Measurements from ENCODE around the gene PNPLA7. TPM values are rescaled to one million over a fixed set of nuclear protein-coding genes. Genes with fewer than 3 reads are reported as not detected.
"Not testable (repeated sequence)": the region's sequence is repeated elsewhere in the genome, so short reads cannot be mapped to it uniquely, and the experiment has no call there.

Gene PNPLA7
- 1 to 10 TPM; 5.8 to 6.1 TPM for total RNA-seq
- long read RNA-seq, full-length matches to known transcripts, result 1 of 4 reads
- long read RNA-seq, partial matches to known transcripts, result 1 of 4 reads
- long read RNA-seq, other reads (novel, unspliced or antisense), result 2 of 4 reads

DNA sequence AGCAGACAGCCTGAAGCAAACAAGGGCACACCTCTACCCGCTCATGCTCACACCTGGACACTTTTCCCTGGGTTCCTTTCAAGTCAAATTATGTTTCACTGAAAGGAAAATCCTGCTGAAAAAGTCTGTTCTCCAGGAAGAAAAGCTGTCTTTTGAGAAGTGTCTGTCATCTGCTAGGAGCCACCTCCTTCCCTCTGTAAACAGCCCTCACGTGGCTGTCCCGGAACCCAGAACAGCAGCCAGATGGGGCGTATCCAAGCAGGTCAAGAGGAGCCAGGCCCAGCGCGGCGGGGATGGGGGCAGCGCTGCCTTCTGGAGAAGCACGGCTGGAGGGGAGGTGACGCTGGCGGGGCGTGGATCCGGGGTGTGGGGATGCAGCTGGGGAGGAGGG, at the start of gene PNPLA7:
TSS of gene PNPLA7 (minus strand) at position 172 of the 391 bp plus-strand sequence. CDS start 205 bp downstream, outside the sequence.
- intact Hi-C loops (cut with DNase I), result no loop called here
- ATAC-seq (peak; percentile 80 to 85), DNase-seq (peak; percentile 90)

DNA sequence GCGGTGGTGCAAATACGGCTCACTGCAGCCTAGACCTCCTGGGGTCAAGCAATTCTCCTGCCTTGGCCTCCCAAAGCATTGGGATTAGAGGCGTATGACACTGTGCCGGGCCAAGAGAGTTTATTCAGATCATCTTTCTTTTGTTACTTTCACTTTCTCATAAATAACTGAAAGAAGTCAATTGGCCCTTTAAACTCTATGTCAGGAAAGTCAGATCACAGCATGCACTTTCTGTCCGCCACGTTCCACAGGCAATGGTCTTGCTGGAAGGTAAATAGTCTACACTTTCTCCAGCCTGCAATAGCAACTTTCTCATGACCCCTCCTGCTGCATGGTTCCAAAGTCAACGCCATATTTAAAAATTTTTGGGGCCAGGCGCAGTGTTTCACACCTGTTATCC, 48.7 kb upstream of the PNPLA7 start:
- no peak for DNase-seq
- intact Hi-C loops (cut with DNase I), result no loop called here
- no peak for ATAC-seq

DNA sequence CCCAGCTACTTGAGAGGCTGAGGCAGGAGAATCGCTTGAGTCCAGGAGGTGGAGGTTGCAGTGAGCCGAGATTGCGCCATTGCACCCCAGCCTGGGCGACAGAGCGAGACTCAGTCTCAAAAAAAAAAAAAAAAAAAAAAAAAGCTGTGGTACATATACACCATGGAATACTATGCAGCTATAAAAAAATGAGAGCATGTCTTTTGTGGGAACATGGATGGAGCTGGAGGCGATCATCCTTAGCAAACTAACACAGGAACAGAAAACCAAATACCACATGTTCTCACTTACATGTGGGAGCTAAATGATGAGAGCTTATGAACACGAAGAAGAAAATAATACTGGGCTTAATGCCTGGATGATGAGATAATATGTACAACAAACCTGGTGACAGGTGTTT, 46.4 kb upstream of the PNPLA7 start:
- intact Hi-C loops (cut with DNase I); DNase-seq; ATAC-seq: not testable (repeated sequence)

DNA sequence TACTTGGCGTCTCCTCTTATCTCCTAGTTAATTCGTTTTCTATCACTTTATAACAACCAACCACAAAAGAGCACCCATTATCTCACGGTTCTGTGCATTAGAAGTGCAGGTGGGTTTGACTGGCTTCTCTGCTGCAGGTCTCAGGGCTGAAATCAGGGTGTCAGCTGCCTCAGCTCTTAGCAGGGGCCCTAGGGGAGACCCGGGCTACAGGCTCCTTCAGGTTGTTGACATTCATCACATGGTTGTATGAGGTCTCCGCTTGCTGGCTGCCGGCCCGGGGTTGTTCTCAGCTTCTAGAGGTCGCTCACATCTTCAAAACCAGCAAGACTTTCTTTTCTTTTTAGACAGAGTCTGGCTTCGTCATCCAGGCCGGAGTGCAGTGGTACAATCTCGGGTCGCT, 43.0 kb upstream of the PNPLA7 start:
- ATAC-seq, result no peak
- DNase-seq, result no peak
- intact Hi-C loops (cut with DNase I), result no loop called here

DNA sequence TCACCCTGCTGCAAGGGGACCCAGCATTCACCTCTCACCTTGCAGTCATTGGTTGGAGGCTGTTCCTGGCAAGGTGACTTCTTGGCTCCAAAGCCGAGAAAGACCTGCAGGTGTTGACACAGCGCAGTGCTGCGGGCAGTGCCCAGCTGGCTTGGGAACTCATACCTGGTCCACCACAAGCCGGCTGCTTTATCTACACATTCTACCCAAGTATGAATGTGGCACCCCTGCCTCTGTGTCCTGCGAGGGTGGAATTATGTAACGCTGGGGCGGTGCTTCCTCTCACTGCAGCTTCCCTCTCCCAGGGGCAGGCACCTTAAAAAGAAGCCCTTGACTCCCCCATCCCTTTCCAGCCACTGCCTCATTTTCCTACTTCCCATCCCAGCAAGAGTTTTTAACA, 42.6 kb upstream of the PNPLA7 start:
- ATAC-seq, result no peak
- intact Hi-C loops (cut with DNase I), result no loop called here
- DNase-seq, result no peak

DNA sequence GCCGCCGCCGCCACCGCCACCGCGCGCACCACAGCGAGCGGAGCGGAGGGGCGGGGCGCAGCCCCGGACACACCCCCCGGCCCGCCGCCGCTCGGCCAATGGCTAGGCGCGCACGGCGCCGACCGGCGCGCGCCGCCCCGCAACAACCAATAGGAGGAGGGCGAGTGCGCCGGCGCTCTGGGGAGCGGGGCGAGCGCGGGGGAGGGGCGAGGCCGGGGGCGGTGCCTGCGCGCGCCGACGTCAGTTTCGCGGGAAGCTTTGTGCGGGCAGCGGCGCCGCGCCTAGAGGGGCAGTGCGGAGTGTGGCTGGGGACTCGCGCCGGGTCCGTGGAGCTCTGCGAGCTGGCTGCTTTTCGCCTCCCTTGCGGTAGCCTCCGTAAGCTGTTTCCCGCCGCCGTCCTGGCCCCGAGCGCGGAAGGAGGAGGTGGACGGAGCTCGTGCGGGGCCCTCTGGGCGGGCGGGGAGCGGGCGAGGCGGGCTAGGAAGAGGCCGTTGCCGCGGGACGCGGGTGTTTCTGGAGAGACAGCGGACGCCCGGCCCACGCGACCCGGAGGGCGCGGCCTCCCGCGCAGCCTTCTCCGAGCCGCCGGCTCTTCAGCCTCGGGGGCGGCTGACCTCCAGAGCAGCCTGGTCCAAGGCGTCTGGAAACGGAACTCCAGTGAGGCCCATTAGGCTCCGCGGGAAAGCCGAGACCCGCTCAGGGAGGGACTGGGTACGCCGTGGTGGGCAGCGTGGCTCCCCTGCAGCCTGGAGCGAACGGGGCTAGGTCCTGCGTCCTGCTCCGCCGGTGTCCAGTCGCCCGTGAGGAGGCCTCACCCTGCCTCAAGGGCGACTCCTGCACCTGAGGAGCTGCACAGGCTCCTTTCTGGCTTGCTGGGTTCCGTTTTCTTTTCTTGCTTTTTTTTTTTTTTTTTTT, 40.5 kb upstream of the PNPLA7 start, which contains the start of gene ZMYND19:
TSS of gene ZMYND19 (minus strand) at position 44 of the 915 bp plus-strand sequence. CDS start 249 bp downstream, outside the sequence.
- intact Hi-C loops (cut with DNase I), result no loop called here
- DNase-seq (peak; percentile 92), ATAC-seq (peak; percentile 99 to 100)

DNA sequence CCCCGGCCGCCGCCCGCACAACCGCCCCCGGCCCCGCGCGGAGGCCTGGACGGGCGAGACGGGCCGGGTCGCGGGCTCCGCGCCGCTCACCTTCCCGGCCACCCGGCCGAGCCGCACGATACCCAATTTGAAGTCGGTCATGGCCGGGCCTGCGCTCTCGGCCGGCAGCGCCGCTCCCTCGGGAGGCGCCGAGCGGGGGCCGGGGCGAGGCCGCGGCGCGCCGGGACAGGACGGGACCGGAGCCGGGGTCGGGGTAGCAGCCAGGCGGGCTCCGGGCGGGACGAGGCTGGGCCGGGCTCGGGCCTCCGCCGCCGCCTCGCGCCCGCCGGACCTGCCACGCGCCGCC, 39.9 kb upstream of the PNPLA7 start:
- no peak for ATAC-seq
- intact Hi-C loops (cut with DNase I), result no loop called here
- no peak for DNase-seq

DNA sequence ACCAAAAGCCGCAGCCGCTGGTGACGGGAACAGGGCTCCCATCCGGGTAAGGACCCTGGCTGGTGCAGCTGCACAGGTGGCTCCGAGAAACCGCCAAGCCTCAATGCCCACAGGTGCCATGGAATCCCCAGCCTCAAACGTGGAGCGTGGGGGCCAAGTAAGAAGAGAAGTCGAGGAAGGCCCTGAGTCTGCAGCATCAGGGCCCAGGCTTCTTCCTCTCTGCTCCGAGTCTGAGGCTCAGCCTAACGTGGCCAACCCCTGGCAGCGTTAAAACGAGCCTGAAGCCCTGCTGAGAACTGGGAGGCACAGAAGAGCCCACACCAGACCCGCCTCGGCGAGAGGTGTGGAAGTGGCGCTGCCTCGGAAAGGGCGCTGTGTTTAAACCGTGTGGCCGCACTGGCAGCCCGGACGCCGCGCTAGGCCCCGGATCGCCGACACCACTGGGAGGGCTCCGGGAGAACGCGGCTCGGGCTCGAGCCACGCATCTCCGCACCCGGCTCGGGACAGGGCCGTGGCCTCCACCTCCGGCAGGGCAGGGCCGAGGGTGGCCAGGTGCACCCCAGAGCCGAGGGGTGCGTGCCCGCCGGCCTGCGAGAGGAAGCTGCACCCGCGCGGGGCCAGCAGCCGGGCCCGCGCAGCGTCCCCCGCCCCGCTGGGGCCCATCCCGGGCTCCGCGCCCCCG, 39.4 kb upstream of the PNPLA7 start:
- intact Hi-C loops (cut with DNase I), result no loop called here
- no peak for DNase-seq
- no peak for ATAC-seq

DNA sequence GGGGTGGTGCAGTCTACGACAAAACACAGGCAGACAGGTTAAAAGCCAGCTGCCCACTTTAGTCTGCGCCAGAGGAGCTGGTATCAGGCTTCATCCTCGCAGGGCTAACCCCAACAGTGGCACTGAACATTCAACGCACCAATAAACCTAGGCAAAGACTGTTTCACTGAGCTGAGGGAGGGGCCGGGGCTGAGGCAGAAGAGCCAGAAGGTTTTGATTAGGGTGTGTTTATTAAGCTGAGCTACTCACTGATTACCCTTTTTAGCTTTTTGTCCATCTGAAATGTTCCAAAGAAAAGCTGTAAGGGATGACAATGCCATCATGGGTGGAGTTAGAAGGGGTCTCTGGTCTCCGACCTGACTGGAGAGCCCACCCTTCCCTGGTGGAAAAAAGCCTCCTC, 38.7 kb upstream of the PNPLA7 start:
- intact Hi-C loops (cut with DNase I), result no loop called here
- no peak for ATAC-seq
- no peak for DNase-seq

DNA sequence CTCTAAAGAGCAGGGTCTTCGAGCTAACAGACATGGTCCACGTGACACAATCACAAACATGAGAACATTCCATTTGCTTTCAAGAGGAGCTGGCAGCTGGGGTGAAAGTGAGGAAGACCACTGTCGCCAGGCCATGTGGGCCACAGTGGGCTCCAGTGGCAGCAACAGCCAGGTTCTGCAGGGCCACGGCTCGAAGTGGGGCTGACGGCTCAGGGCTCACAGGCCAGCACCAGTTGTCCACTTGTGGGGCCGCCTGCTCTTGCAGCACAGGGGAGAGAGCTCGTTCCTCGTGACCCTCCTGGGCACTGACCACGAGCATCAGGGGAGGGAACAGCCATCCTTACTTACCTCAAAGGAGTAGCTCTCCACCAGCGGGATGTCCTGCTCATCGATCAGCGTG, 38.1 kb upstream of the PNPLA7 start:
- ATAC-seq (no peak), DNase-seq (no peak)
- intact Hi-C loops (cut with DNase I), result no loop called here

DNA sequence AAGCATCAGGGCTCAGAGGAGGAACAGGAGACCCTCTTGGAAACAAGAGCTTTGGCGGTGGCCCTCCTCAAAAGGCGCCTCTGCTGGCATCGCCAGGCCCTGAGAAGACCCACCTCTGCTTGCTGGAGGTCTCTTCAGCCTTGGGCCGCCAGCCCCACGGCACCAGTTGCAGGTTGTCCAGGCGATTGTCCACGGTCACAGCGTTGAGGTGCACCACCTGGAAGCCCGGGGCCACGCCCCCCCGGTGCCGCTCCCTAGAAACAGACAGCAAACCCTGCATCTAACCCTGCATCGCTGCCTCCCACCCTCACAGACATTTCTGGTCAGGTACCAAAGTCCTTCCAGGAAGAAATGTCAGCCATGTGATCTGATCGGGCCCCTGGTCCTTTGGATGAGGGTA, 36.7 kb upstream of the PNPLA7 start:
- DNase-seq (no peak), ATAC-seq (no peak)
- intact Hi-C loops (cut with DNase I), result no loop called here

DNA sequence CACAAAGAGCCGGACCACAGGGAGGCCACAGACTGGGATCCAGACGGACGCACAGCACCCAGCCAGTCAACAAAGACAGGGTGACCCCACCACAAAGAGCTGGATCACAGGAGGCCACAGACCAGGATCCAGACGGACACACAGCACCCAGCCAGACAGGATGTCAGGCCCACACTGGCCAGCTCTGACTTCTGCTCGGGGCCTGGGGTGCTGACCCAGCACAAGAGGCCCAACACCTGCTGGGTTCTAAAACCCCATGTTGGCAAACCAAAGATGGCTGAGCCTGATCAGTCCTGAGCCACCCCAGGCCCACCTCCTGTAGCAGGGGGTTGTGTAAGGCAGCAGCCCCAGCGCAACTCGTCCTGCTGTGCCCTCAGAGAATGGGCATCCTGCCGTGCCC, 33.8 kb upstream of the PNPLA7 start:
- ATAC-seq (no peak), DNase-seq (no peak)
- intact Hi-C loops (cut with DNase I), result no loop called here

DNA sequence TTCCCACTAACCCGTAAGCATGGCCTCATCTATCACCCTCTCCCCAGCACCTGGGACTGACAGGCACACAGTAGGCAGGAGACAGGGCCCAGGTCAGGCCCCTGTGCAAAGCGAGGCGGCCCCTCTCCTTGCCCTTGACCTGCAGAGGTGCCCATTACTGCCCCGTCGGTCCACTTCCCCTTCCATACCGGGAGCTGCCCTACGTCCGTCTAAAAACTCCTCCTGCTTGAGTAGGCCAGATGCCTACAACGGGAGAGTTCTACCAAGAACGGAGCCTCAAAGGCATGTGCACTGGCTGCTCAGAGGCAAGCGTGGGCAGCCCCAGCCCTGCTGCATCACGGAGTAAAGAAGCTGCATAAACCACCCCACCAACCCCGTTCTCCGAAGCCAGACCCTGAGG, 33.1 kb upstream of the PNPLA7 start:
- ATAC-seq (no peak), DNase-seq (no peak)
- intact Hi-C loops (cut with DNase I), result no loop called here

DNA sequence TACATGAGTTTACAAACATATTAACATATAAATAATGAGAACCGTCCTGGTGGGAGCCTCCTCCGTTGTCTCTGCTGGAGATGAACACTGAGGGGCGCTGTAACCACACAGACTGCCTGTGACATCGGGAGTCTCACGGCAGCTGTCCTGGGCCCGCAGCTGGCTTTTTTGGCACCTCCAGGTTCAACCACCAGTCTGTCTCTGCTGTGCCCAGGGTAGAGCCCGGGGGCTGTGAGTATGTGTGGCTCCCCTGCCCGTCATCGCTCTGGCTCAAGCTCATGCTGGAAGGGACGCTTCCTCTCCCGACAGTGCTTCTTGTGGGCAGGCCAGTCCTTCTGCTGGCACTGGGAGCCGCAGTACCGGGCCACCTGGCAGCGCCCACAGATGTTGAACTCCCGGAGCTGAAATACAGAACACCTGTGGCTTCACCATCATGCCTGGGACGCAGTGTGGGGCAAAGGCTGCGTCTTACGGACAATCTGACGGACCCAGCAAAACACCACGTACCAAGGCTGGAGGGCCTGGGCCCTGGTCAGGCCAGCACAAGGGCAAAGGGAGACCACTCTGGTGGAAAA, 32.2 kb upstream of the PNPLA7 start:
- ATAC-seq, result no peak
- intact Hi-C loops (cut with DNase I), result no loop called here
- DNase-seq, result no peak

DNA sequence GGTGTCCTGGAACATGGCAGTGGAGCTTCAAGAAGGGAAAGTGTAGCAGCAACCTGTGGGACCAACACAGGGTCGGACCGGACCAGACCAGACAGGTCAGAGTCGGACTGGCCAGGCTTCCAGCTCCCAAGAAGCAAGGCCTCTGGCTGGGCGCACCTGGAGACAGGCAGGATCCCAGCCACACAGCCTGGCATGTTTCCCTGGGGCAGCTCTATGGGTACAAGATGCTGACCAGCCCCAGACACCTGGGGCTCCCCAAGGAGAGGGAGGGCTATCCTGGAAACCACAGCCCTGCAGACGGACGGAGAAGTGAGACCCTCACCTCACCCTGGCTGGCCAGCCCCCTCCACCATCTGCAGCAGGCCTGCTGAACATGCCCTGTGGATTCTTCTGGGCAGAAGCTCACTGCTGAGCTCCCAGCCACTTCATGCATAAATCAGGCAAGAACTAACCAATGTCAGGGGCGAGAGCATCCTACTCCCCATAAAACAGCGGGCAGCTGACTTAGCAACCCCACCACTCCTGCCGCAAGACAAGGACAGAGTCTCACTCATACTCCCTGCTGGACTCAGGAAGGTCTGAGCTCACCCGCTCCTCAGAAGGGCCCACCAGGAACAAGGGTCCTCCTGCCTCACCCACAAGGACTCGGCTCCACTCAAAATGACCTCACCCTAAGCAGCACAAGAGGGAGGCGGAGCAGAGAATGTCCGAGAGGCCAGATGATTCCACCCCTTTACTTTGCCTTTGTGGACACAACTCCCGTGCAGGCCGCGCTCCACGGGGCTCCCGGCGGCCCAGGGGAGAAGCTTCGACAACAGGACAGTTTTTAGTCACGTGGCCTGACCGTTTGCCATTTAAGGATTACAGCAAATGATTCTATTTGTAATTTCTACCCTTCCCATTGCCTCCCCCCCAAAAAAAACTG, 31.4 kb upstream of the PNPLA7 start:
- intact Hi-C loops (cut with DNase I), result no loop called here
- ATAC-seq (no peak), DNase-seq (no peak)

DNA sequence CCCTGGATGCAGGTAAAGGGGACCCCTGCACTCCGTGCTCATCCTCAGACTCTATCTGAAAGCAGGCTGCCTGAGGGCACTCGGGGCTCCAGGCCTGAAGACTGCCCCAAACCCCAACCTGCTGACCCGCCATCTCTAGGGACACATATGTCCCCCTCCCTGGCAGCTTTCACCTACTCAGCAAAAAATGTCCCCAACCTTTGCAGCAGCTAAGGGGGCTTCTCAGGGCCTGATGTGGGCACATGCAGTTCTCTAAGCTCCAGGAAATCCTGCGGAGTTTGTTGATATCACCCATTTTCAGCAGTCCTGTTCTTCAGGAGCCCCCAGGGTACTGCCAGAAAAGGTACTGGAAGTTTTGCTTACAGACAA, 30.7 kb upstream of the PNPLA7 start:
- DNase-seq (no peak), ATAC-seq (no peak)
- intact Hi-C loops (cut with DNase I), result no loop called here

DNA sequence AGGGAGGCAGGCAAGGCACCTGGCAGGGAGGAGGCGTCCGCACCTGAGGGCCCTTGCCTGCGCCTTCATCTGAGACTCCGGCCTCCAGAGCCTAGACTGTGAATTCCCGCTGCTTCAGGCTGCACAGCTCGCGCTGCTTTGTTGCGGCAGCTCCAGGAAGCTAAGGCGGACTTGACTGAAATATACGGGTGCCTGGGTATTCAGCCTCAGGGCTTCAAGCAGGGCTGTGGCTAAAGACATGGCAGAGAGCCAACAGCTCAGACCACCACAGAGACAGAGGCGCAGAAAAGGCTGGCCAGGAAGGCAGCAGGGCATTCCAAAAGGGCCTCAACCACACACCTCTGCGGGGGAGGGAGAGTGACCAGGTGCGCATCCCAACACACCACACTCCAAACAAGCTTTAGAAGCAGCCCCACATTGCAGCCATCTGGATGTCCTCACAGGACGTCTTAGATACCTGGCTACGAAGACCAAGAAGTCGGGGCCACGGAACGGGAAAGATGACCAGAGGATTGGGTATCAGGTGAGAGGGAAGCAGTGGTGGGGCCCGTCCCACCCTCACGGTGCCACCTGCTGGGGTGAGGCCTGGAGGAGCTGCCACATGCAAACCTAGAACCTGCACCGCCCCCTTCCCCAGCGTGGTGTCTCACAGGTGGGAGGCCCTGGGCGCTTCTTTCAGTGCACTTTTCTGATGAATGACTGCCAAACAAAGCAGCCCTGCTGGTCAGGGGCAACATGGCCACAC, 30.2 kb upstream of the PNPLA7 start:
- DNase-seq (no peak), ATAC-seq (no peak)
- intact Hi-C loops (cut with DNase I), result no loop called here

DNA sequence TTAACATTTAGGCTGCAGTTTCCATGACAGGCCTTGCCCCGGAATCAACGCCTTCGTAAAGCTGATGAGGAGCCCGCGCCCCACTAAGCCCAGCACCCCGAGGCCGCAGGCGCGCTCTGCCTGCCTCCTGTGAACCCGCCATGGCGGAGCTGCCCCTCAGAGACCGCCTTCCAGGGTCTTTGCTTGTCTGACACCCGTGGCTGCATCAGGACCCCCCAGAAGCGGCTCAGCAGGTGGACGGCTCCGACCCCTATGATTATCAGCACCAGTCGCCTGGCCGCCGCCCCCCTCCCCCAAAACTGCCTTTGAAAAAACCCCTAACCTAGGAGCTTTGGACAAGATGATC, 29.0 kb upstream of the PNPLA7 start:
- ATAC-seq (peak in 1 of 2 donors; percentile 29), DNase-seq (peak; percentile 46)
- intact Hi-C loops (cut with DNase I), result no loop called here
